Measurements from ENCODE around the gene VAMP2. TPM values are rescaled to one million over a fixed set of nuclear protein-coding genes. Genes with fewer than 3 reads are reported as not detected.

VAMP2 gene
- total RNA-seq, 2 experiments from 2014 or later = 71.1 to 79.1 TPM

DNA sequence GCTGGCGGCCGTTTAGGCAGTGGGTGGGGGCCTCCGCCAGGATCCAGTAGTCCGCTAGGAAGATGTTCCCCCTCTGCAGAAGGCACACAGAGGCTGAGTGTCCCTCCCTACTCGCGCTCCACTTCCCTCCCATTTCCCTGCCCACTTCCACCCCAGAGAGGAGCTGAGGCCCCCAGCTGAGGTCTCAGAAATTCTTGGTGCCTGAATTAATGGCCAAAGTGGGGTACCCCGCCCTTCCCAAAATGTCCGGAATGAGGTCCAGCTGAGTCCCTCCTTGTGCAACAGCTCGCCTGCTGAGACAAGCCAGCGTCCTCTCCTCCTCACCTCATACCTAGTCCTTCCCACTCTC lies 52.3 kb downstream of the VAMP2 start:
- Mint-ChIP-seq H3K27ac (no peak overlapping the region), H3K36me3 (ENCODE audit: low read depth) (no peaks in the 10 kb centered on the region), H3K4me1 (peaks cover 3% of the 10 kb centered on the region), H3K27me3 (peaks cover 43% of the 10 kb centered on the region), H3K9me3 (no peaks in the 10 kb centered on the region), H3K4me3 (no peak overlapping the region)
- no peak for DNase-seq
- CTCF ChIA-PET = interaction anchor here (0.6 to 2.9 kb wide), 19 partner anchors 9 to 639 kb away, joined by 3 to 32 read pairs (median 3); partner anchors contain the start of genes ALOXE3, TP53 and WRAP53
- POLR2A ChIA-PET = no interaction called here

DNA sequence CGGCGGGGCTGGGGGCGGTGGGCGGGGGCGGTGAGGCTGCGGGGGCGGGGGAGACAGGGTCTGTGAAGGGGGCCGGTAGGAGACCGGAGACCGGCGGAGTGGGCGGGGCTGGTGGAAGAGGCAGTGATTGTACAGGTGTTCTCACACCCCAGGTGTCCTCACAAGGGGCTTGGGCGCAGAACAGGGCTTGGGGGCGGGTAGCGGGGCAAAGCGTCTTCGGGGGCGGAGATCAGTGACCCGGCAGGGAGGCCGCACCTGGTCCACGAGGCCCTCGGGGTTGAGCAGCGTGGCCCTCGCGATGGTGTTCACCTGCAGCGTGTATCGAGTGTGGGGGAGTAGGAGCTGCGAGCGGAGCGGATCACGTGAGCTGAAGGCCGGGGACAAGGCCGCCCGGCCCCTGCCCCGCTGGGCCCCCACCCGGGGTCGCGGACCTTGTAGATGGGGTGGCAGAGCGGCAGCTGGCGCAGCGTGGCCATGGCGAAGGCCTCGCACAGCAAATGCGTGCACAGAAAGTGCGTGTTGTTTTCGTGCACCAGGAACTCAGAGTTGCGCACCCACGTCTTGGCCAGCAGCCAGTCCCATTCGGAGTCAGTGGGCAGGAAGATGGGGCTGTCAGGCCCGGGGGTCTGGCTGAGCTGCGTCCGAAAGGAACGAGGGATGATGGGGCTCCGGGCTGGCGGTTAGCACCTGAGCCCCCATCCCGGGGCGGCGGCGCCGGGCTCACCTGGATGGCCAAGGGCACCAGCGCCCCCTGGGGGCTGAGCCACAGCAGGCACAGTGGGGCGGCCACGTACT lies 52.9 kb downstream of the VAMP2 start:
- peak overlapping the region; percentile 17 for H3K4me3 Mint-ChIP-seq
- DNase-seq = peak; percentile 79
- H3K9me3 Mint-ChIP-seq = no peaks in the 10 kb centered on the region
- no peaks in the 10 kb centered on the region for H3K36me3 Mint-ChIP-seq (ENCODE audit: low read depth)
- CTCF ChIA-PET = interaction anchor here (0.5 to 2.9 kb wide), 17 partner anchors 9 to 499 kb away, joined by 3 to 32 read pairs (median 4); partner anchors contain the start of genes ALOXE3, TP53 and WRAP53
- H3K4me1 Mint-ChIP-seq = peaks cover 6% of the 10 kb centered on the region
- no peak overlapping the region for H3K27ac Mint-ChIP-seq
- peaks cover 37% of the 10 kb centered on the region for H3K27me3 Mint-ChIP-seq
- POLR2A ChIA-PET = no interaction called here

Small RNA genes within 50 kb of the gene (microRNA-seq; reads per million reads assigned to microRNA genes)
- gene MIR4521 (ENCODE audit: borderline microRNAs expressed, borderline replicate concordance) = 92.5 reads per million, percentile 70 among the genes with 10 or more reads in this experiment
- not detected for gene MIR6883 (ENCODE audit: borderline microRNAs expressed, borderline replicate concordance)

Other genes starting within 250 kb of the VAMP2 start
- 1 to 10 TPM; 4.4 to 4.5 TPM for gene RNF227, start 246.7 kb downstream of the VAMP2 start, total RNA-seq
- 10 to 100 TPM; 11.8 to 12.4 TPM for gene KCNAB3, start 233.1 kb downstream of the VAMP2 start, total RNA-seq
- gene TRAPPC1, start 231.0 kb downstream of the VAMP2 start, total RNA-seq = 100 to 1,000 TPM; 235 to 251 TPM
- 10 to 100 TPM; 74.3 to 77.4 TPM for gene CNTROB, start 230.7 kb downstream of the VAMP2 start, total RNA-seq
- gene GUCY2D, start 160.3 kb downstream of the VAMP2 start, total RNA-seq = not detected
- not detected for gene ALOX15B, start 123.9 kb downstream of the VAMP2 start, total RNA-seq
- gene ALOX12B, start 75.2 kb downstream of the VAMP2 start, total RNA-seq = under 1 TPM; 0.27 to 0.31 TPM
- not detected for gene ALOXE3, start 44.4 kb downstream of the VAMP2 start, total RNA-seq
- gene HES7, start 38.8 kb downstream of the VAMP2 start, total RNA-seq = under 1 TPM; 0.15 to 0.20 TPM
- 10 to 100 TPM; 26.9 to 28.7 TPM for gene PER1, start 10.5 kb downstream of the VAMP2 start, total RNA-seq
- gene TMEM107, start 13.4 kb upstream of the VAMP2 start, total RNA-seq = 10 to 100 TPM; 34.8 to 37.2 TPM
- gene BORCS6, start 27.2 kb upstream of the VAMP2 start, total RNA-seq = 10 to 100 TPM; 12.2 to 12.9 TPM
- gene AURKB, start 47.6 kb upstream of the VAMP2 start, total RNA-seq = 100 to 1,000 TPM; 188 to 224 TPM
- 100 to 1,000 TPM; 125 to 126 TPM for gene CTC1, start 85.1 kb upstream of the VAMP2 start, total RNA-seq
- gene PFAS, start 86.3 kb upstream of the VAMP2 start, total RNA-seq = 10 to 100 TPM; 54.0 to 60.4 TPM
- 10 to 100 TPM; 41.2 to 48.9 TPM for gene RANGRF, start 125.7 kb upstream of the VAMP2 start, total RNA-seq
- 10 to 100 TPM; 11.7 to 12.4 TPM for gene SLC25A35, start 132.5 kb upstream of the VAMP2 start, total RNA-seq
- not detected for gene ARHGEF15, start 147.3 kb upstream of the VAMP2 start, total RNA-seq
- not detected for gene ODF4, start 176.9 kb upstream of the VAMP2 start, total RNA-seq
- 1,000 to 10,000 TPM; 2,050 to 2,305 TPM for gene RPL26, start 220.2 kb upstream of the VAMP2 start, total RNA-seq
- gene RNF222, start 234.9 kb upstream of the VAMP2 start, total RNA-seq = under 1 TPM; 0.10 to 0.12 TPM